H1 (cell line): ENCODE data around the gene RAD23A.

Source experiments
- ATF3 ChIP-seq: IDR thresholded peaks from 2 replicates; pipeline ENCODE4 v1.6.1; 2011; ENCODE audit warnings: low read depth, mild to moderate bottlenecking, low read length; ENCODE audit not compliant: insufficient read depth
- BCL11A ChIP-seq, 2 experiments: IDR thresholded peaks; one replicate each; pipeline ENCODE4 v1.6.1; 2011; ENCODE audit warnings: low read depth in 2 of 2, low read length in 2 of 2, mild to moderate bottlenecking in 2 of 2
- CEBPB ChIP-seq: IDR thresholded peaks from 2 replicates; pipeline ENCODE4 v1.6.1; 2012; ENCODE audit warnings: low read depth, low read length
- CTCF ChIP-seq, 3 experiments: IDR thresholded peaks; 1 replicate in 2 of 3; 2 replicates in 1 of 3; pipeline versions ENCODE4 v1.5.1 to v1.6.1; 2011; ENCODE audit warnings: low read length in 3 of 3, mild to moderate bottlenecking in 3 of 3, inconsistent platforms in 2 of 3, low read depth in 1 of 3, moderate library complexity in 1 of 3; ENCODE audit not compliant: insufficient read depth in 1 of 3; ENCODE audit errors: control extremely low read depth in 1 of 3
- EGR1 ChIP-seq: IDR thresholded peaks from 2 replicates; pipeline ENCODE4 v1.6.1; 2011; ENCODE audit warnings: low read depth, low read length, borderline replicate concordance
- POLR2A ChIP-seq, 2 experiments: IDR thresholded peaks; 1 replicate in 1 of 2; 2 replicates in 1 of 2; pipeline ENCODE4 v1.6.1; 2011; ENCODE audit warnings: low read depth in 2 of 2, low read length in 2 of 2, mild to moderate bottlenecking in 2 of 2; ENCODE audit errors: control extremely low read depth in 1 of 2
- RAD21 ChIP-seq, 2 experiments: IDR thresholded peaks in 1 of 2; conservative IDR thresholded peaks in 1 of 2; 2 replicates each; pipeline ENCODE4 v1.6.1; 2011; ENCODE audit warnings: low read depth in 2 of 2, low read length in 2 of 2, improper control_type of control experiment in 1 of 2, inconsistent platforms in 1 of 2, mild to moderate bottlenecking in 1 of 2, moderate library complexity in 1 of 2
- RNF2 ChIP-seq: fragments of 200-900, 300-1000 bp; sonication (generic); IDR thresholded peaks from 2 replicates; pipeline ENCODE4 v1.7.1; 2016; ENCODE audit warnings: borderline replicate concordance, low read depth, mild to moderate bottlenecking, antibody characterized with exemption, low read length; ENCODE audit not compliant: poor library complexity, severe bottlenecking; ENCODE audit errors: missing control alignments
- SUZ12 ChIP-seq: fragments of 200-600 bp; sonication (generic); IDR thresholded peaks from 2 replicates; pipeline ENCODE4 v1.6.1; 2012; ENCODE audit warnings: mild to moderate bottlenecking, inconsistent platforms, low read length, moderate library complexity, mixed read lengths

- no peak for TF ChIP-seq CTCF (IDR thresholded peaks at IDR 0.05; ENCODE audit: control extremely low read depth in 1 of 3, insufficient read depth in 1 of 3, low read depth in 1 of 3, low read length in 3 of 3)
- TF ChIP-seq POLR2A (IDR thresholded peaks at IDR 0.05; ENCODE audit: control extremely low read depth in 1 of 2, low read depth in 2 of 2, low read length in 2 of 2): no peak
- TF ChIP-seq EGR1: no peak
- no peak for TF ChIP-seq RAD21 (IDR thresholded peaks at IDR 0.05 in 1 of 2, conservative IDR thresholded peaks at IDR 0.05 in 1 of 2; ENCODE audit: low read depth in 2 of 2, low read length in 2 of 2)
- TF ChIP-seq RNF2: peak; percentile 8
- no peak; the same call in 1 of the 2 replicates for TF ChIP-seq SUZ12
- no peak for TF ChIP-seq ATF3
- no peak for TF ChIP-seq BCL11A (IDR thresholded peaks at IDR 0.05; ENCODE audit: low read depth in 2 of 2, low read length in 2 of 2)
- TF ChIP-seq CEBPB: no peak
These were observed 52.6 kb downstream of the RAD23A start for GRCh38 chr19:12997967-12998940.
